Measurements from ENCODE around the gene CHGA. TPM values are rescaled to one million over a fixed set of nuclear protein-coding genes. Genes with fewer than 3 reads are reported as not detected.

Gene CHGA
- total RNA-seq, 1 experiment from 2014 or later, result 0.17 TPM

DNA sequence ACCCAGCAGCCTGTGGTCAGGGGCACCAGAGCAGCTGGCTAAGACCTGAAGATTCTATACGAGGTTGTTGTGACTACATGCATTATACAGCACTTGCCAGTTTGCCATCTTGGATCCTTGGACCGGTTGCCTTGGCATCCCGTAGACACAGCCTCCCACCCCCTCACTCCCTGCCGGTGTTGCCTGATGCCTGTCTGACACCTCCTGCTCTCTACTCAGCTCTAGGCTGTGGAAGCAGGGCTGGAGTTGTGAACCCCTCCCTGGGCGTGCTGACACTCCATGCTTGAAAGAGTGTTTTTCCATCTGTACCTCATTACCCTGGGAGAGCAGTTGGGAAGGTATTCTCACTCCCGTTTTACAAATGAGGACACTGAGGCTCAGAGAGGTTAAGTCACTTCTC, 2.5 kb downstream of the CHGA start:
- Mint-ChIP-seq H3K4me3 (ENCODE audit: low read depth, unreplicated experiment) (no peak overlapping the region), H3K27ac (ENCODE audit: unreplicated experiment) (no peak overlapping the region)
- CTCF ChIA-PET, result no interaction called here

DNA sequence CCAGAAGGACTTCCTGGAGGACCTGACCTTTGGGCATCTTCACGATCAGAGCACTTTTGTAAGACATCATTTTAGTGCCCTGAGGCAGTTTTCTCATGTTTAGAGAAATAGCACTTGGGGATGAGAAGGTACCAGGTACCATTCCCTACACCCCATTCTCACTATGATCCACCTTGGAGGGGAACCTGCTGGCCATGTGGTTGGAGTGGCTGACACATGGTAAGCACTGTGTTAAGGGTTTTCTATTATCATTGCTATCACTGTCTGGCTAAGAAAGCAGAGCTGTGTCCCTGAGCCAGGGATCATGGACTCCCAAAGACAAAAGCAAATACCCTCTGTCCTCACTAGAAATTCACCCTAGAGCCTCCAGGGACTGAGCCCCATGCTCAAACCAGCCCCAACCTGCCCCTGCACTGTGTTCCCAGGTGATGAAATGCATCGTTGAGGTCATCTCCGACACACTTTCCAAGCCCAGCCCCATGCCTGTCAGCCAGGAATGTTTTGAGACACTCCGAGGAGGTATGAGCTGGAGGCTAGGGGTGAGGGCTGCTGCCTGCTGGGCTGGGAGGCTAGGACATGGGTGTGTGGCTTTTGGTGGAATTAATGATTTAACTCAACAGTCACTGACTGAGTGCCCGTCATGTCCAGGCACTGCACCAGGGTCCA, 3.4 kb downstream of the CHGA start:
- DNase-seq, result no peak
- Mint-ChIP-seq H3K4me1 (ENCODE audit: low read depth, unreplicated experiment) (no peaks in the 10 kb centered on the region), H3K36me3 (ENCODE audit: insufficient read depth, unreplicated experiment) (no peaks in the 10 kb centered on the region), H3K9me3 (ENCODE audit: low read depth, unreplicated experiment) (no peaks in the 10 kb centered on the region), H3K27ac (ENCODE audit: unreplicated experiment) (no peak overlapping the region), H3K4me3 (ENCODE audit: low read depth, unreplicated experiment) (no peak overlapping the region), H3K27me3 (ENCODE audit: unreplicated experiment) (peaks cover 42% of the 10 kb centered on the region)
- intact Hi-C loops (cut with micrococcal nuclease; ENCODE audit: unreplicated experiment), result no loop called here
- TF ChIP-seq, protein P1, sequence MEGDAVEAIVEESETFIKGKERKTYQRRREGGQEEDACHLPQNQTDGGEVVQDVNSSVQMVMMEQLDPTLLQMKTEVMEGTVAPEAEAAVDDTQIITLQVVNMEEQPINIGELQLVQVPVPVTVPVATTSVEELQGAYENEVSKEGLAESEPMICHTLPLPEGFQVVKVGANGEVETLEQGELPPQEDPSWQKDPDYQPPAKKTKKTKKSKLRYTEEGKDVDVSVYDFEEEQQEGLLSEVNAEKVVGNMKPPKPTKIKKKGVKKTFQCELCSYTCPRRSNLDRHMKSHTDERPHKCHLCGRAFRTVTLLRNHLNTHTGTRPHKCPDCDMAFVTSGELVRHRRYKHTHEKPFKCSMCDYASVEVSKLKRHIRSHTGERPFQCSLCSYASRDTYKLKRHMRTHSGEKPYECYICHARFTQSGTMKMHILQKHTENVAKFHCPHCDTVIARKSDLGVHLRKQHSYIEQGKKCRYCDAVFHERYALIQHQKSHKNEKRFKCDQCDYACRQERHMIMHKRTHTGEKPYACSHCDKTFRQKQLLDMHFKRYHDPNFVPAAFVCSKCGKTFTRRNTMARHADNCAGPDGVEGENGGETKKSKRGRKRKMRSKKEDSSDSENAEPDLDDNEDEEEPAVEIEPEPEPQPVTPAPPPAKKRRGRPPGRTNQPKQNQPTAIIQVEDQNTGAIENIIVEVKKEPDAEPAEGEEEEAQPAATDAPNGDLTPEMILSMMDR (IDR thresholded peaks at IDR 0.05; ENCODE audit: unreplicated experiment), result no peak
- no TSS peak for BruUV-seq (replicated peaks)
- CTCF ChIA-PET, result no interaction called here

More for the DNA sequence above, 2.5 kb downstream of the CHGA start:
- Mint-ChIP-seq H3K9me3 (ENCODE audit: low read depth, unreplicated experiment) (no peaks in the 10 kb centered on the region), H3K36me3 (ENCODE audit: insufficient read depth, unreplicated experiment) (no peaks in the 10 kb centered on the region), H3K27me3 (ENCODE audit: unreplicated experiment) (peaks cover 51% of the 10 kb centered on the region), H3K4me1 (ENCODE audit: low read depth, unreplicated experiment) (no peaks in the 10 kb centered on the region)
- BruUV-seq (replicated peaks), result no TSS peak
- intact Hi-C loops (cut with micrococcal nuclease; ENCODE audit: unreplicated experiment), result no loop called here
- TF ChIP-seq, protein P1 (IDR thresholded peaks at IDR 0.05; ENCODE audit: unreplicated experiment), result no peak
- no peak for DNase-seq

DNA sequence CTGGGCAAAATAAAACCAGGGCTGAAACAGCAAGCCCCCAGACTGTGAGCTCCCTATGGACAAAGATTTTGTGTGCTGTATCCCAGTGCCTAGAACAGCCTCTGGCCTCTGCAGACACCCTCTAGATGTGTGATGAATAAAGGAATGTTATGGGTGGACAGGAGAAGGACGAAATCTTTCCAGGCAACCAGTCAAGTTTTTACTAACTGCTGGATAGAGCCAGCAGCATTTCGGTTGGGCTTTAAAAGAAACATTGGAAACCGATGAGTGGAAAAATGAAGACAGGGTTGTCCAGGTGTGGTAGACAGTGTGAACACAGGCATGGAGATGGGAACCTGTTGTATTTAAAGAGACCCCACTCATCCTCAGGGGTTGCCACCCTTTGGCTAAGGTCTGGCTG, 4.0 kb downstream of the CHGA start:
- H3K27ac Mint-ChIP-seq (ENCODE audit: unreplicated experiment), result no peak overlapping the region
- H3K27me3 Mint-ChIP-seq (ENCODE audit: unreplicated experiment), result peaks cover 36% of the 10 kb centered on the region
- TF ChIP-seq, protein P1 (IDR thresholded peaks at IDR 0.05; ENCODE audit: unreplicated experiment), result no peak
- intact Hi-C loops (cut with micrococcal nuclease; ENCODE audit: unreplicated experiment), result no loop called here
- H3K9me3 Mint-ChIP-seq (ENCODE audit: low read depth, unreplicated experiment), result no peaks in the 10 kb centered on the region
- CTCF ChIA-PET, result no interaction called here
- H3K36me3 Mint-ChIP-seq (ENCODE audit: insufficient read depth, unreplicated experiment), result no peaks in the 10 kb centered on the region
- no peak overlapping the region for H3K4me3 Mint-ChIP-seq (ENCODE audit: low read depth, unreplicated experiment)
- no peak for DNase-seq
- no TSS peak for BruUV-seq (replicated peaks)
- no peaks in the 10 kb centered on the region for H3K4me1 Mint-ChIP-seq (ENCODE audit: low read depth, unreplicated experiment)

DNA sequence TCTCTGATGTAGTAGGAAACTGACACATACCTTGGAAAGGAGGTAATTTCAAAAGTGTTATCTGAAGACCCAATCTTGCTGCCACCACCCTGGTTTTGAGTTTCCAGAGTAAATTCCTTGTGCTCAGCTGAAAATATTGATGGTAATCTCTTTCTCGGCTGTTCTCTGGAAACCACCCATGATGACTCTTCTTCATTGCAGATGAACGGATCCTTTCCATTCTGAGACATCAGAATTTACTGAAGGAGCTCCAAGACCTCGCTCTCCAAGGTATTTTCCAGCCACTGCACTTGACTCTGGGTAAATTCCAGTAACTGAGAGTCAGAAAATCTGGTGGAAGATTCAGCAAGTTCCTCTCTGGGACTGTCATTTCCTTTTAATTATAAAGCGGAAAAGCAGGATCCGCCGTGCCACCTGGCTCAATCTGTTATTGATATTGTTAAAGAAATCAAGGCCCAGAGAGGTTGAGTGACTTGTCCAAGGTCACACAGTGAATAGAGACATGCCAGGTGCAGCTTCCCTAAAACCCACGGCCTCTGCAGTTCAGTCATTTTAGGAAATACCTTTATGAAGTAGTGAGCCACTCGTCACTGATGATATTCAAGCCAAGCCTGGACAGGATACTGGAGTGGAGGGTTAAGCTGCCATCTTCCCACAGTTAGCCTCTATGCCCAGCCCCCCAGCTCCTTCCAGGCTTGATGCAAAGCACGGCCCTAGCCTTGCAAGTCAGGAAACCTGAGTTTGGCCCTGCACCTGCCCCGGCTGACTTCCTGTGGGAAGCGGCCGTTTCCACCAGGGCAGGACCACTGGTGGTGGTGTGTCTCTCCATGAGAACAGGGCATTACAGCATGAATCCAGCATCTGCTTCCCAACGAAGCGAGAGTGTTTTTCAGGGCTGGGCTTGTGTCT, 4.7 kb downstream of the CHGA start:
- Mint-ChIP-seq H3K4me3 (ENCODE audit: low read depth, unreplicated experiment) (no peak overlapping the region), H3K9me3 (ENCODE audit: low read depth, unreplicated experiment) (no peaks in the 10 kb centered on the region), H3K4me1 (ENCODE audit: low read depth, unreplicated experiment) (no peaks in the 10 kb centered on the region), H3K36me3 (ENCODE audit: insufficient read depth, unreplicated experiment) (no peaks in the 10 kb centered on the region), H3K27me3 (ENCODE audit: unreplicated experiment) (peaks cover 30% of the 10 kb centered on the region), H3K27ac (ENCODE audit: unreplicated experiment) (no peak overlapping the region)
- BruUV-seq (replicated peaks), result no TSS peak
- no peak for DNase-seq
- CTCF ChIA-PET, result no interaction called here
- TF ChIP-seq, protein P1 (IDR thresholded peaks at IDR 0.05; ENCODE audit: unreplicated experiment), result no peak
- intact Hi-C loops (cut with micrococcal nuclease; ENCODE audit: unreplicated experiment), result no loop called here
